Measurements from ENCODE around the gene MUL1.

- TF ChIP-seq YY1 (IDR thresholded peaks at IDR 0.05; ENCODE audit: insufficient read depth, insufficient read length) (no peak), SUZ12 (IDR thresholded peaks at IDR 0.05; ENCODE audit: extremely low read depth, insufficient read depth, insufficient read length) (no peak), ZNF274 (IDR thresholded peaks at IDR 0.05; ENCODE audit: low read depth, low read length) (no peak)
Observed at GRCh38 chr1:20492751-20493150, 15.2 kb downstream of the MUL1 start.

Measured in NT2/D1 (cell line).